ENCODE data around the gene PROSER2. TPM values are rescaled to one million over a fixed set of nuclear protein-coding genes. Genes with fewer than 3 reads are reported as not detected.

The PROSER2 gene
- total and polyA plus RNA-seq, 8 donors = 1.3 to 16.2 (median 5.7) TPM; not detected in 1

GRCh38 chr10:11797847-11798633 is 25.1 kb upstream of the PROSER2 start:
- TF ChIP-seq POLR2AphosphoS5 (IDR thresholded peaks at IDR 0.05) (no peak), EP300 (IDR thresholded peaks at IDR 0.05) (no peak), CTCF (IDR thresholded peaks at IDR 0.05) (no peak), POLR2A (IDR thresholded peaks at IDR 0.05) (no peak)
- H3K36me3 ChIP-seq = no peaks in the 10 kb centered on the region
- WGBS, 5 donors = 82 to 94% (median 89%) methylated on average over 12 of the region's 12 CpGs
- DNase-seq = no peak
- no peak overlapping the region for H3K27ac ChIP-seq
- intact Hi-C loops (cut with DNase I; ENCODE audit: low total_unique reads) = no loop called here
- H3K4me3 ChIP-seq = no peak overlapping the region
- H3K9me3 ChIP-seq = no peaks in the 10 kb centered on the region
- no peaks in the 10 kb centered on the region for H3K4me1 ChIP-seq
- H3K27me3 ChIP-seq = no peaks in the 10 kb centered on the region

- H3K27ac ChIP-seq = no peak overlapping the region
- H3K36me3 ChIP-seq = no peaks in the 10 kb centered on the region
- H3K4me1 ChIP-seq = no peaks in the 10 kb centered on the region
- no peaks in the 10 kb centered on the region for H3K9me3 ChIP-seq
- DNase-seq = no peak
- no peaks in the 10 kb centered on the region for H3K27me3 ChIP-seq
- WGBS, 5 donors = 76 to 85% (median 79%) methylated on average over 18 of the region's 18 CpGs
- no peak overlapping the region for H3K4me3 ChIP-seq
- intact Hi-C loops (cut with DNase I; ENCODE audit: low total_unique reads) = no loop called here
- TF ChIP-seq POLR2AphosphoS5 (IDR thresholded peaks at IDR 0.05) (no peak), EP300 (IDR thresholded peaks at IDR 0.05) (no peak), POLR2A (IDR thresholded peaks at IDR 0.05) (no peak), CTCF (IDR thresholded peaks at IDR 0.05) (no peak)
Measured at GRCh38 chr10:11798845-11799735, 24.1 kb upstream of the PROSER2 start.

- no peak for DNase-seq
- intact Hi-C loops (cut with DNase I; ENCODE audit: low total_unique reads) = no loop called here
- no peak for TF ChIP-seq EP300 (IDR thresholded peaks at IDR 0.05)
- TF ChIP-seq POLR2A (IDR thresholded peaks at IDR 0.05) = no peak
- no peak for TF ChIP-seq CTCF (IDR thresholded peaks at IDR 0.05)
- TF ChIP-seq POLR2AphosphoS5 (IDR thresholded peaks at IDR 0.05) = no peak
- no peaks in the 10 kb centered on the region for H3K9me3 ChIP-seq
- no peaks in the 10 kb centered on the region for H3K36me3 ChIP-seq
- WGBS, 5 donors = 84 to 92% (median 91%) methylated on average over 9 of the region's 9 CpGs
- no peak overlapping the region for H3K27ac ChIP-seq
- H3K27me3 ChIP-seq = peaks cover 0 to 2% (median 0%) of the 10 kb centered on the region in 3 donors
- H3K4me3 ChIP-seq = no peak overlapping the region
- no peaks in the 10 kb centered on the region for H3K4me1 ChIP-seq
Measured at GRCh38 chr10:11799736-11800080, 23.4 kb upstream of the PROSER2 start.

- DNase-seq = no peak
- H3K4me3 ChIP-seq = no peak overlapping the region
- TF ChIP-seq POLR2A (IDR thresholded peaks at IDR 0.05) (no peak), CTCF (IDR thresholded peaks at IDR 0.05) (no peak)
- WGBS, 5 donors = 87 to 92% (median 90%) methylated on average over 16 of the region's 16 CpGs
- H3K27ac ChIP-seq = no peak overlapping the region
- no peaks in the 10 kb centered on the region for H3K4me1 ChIP-seq
- intact Hi-C loops (cut with DNase I; ENCODE audit: low total_unique reads) = no loop called here
- H3K27me3 ChIP-seq = peaks cover 0 to 6% (median 0%) of the 10 kb centered on the region in 3 donors
- no peaks in the 10 kb centered on the region for H3K36me3 ChIP-seq
- H3K9me3 ChIP-seq = no peaks in the 10 kb centered on the region
Measured at GRCh38 chr10:11804336-11804735, 18.8 kb upstream of the PROSER2 start.
